Right renal pelvis (tissue), 4 donors: ENCODE measurements around the gene MREG. TPM values are rescaled to one million over a fixed set of nuclear protein-coding genes. Genes with fewer than 3 reads are reported as not detected.

Experiments
- DNase-seq, 4 donors: peaks; one replicate each; pipeline ENCODE4 v3.0.0-alpha.2; 2013; ENCODE audit warnings: low read depth in 4 of 4, low spot score in 3 of 4, missing footprints in 1 of 4
- polyA plus RNA-seq, 4 donors: library from polyadenylated mRNA; unstranded; fragments of 120-200 nt; gene quantifications; one replicate each; pipeline ENCODE4 v1.2.1, GENCODE V29; 2013; ENCODE audit not compliant: insufficient read length in 4 of 4

Gene MREG
- polyA plus RNA-seq, 4 donors = 17.0 to 21.4 (median 20.3) TPM

DNA sequence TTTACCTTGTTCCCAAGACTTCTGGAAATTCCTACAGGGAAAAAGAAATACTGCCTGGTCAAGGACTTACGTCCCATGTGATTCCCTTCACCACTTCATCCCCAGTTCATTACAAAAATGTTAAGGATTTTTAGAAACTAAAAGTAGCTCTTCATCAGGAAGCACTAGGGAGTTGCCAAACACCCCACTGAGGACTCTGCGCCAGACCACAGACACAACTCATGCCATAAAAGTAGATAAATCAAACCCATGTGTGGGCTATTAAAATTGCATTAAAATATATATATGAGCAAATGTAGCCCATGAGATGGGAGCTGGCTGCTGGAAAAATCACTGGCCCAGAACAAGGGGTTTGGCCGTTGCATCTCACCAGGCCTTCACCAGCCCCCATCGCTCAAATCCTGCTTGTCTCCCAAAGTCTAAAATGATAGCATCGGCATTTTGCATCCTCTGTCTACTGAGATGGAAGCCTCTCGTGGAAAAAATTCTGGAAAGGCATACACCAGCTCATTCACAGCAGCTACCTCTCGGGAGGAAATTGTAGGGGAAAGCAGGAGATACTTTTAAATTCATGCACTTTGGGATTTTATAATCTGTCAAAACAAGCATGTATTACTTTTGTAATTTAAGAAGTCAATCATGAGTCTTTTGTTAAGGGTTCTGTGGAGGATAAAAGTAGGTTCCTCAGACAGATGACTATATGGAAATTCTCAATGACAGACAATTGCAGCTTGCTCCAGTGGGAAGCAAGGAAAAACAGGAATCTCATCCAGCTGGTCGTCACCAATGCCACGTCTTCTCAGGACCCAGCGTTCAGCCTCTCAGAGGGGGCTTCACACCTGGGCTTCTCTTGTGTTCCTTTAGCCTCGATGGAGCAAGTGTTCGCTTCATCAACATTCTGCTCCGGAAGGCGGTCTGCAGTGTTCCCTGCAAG lies 113.9 kb downstream of the MREG start:
- no peak for DNase-seq

DNA sequence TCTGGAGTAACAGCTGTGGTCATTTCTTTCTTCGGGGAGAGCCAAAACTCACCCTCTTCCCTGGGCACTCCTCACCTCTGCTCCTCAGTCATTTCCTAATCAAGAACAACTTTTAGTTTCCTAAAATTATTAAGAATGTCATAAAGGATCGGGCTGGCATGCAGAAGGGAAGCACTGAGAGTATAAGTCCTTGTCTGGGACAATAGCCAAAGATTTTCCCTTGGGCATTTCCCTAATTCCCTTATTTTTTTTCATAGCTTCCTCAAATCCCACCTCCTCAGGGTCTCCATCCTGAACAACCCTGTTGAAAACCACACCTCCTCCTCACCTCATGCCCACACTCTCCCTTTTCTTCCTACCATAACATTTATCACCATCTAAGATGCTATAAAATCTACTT lies 115.0 kb downstream of the MREG start:
- no peak for DNase-seq

DNA sequence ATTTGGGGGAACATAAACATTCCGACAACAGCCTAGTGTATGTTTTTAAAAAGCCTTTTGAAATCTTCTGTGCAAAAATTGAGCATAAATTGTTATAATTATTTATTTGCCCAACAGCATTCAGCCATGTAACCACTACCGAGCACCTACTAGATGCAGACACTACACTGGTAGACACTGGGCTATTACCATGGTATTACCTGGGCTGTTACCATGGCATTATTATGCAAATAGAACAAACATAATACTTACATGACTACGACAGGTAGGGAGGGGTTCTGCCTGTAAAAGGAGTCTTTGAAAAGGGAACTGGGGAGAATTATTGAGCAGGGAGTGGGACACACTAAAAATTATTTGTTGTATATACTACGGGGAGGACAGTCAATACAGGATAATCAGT lies 116.4 kb downstream of the MREG start:
- no peak for DNase-seq

DNA sequence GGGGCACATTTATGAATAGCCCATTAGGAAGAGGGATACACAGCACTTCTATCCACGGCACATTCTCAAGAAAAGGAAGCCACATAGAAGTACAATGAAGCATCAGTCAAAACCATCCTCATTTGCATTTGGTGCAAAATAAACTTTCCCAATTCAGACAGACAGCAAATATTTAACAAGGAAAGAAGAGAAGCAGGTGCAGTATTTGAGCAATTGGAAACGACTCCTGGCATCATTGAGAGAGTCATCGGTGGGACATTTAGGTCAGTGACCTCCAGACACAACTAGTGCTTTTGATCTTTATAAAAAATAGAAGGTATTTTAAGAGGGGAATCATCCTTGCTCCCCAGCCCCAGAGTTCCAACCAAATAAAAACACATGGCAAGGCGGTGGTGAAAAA lies 118.0 kb downstream of the MREG start:
- no peak for DNase-seq

Other genes starting within 250 kb of the MREG start
- 10 to 100 TPM; 39.8 to 49.6 (median 44.9) TPM for gene PECR, start 68.3 kb upstream of the MREG start, polyA plus RNA-seq
- 10 to 100 TPM; 14.0 to 16.7 (median 14.5) TPM for gene TMEM169, start 68.4 kb upstream of the MREG start, polyA plus RNA-seq
- gene XRCC5, start 95.8 kb upstream of the MREG start, polyA plus RNA-seq = 100 to 1,000 TPM; 308 to 423 (median 375) TPM